HG03135 (cell line): ENCODE data around the gene MNAT1.
"Not testable (repeated sequence)": the region's sequence is repeated elsewhere in the genome, so short reads cannot be mapped to it uniquely, and the experiment has no call there.

ENCODE experiments used
- ATAC-seq: cut with Tn5 transposase; IDR thresholded peaks from one replicate; pipeline ENCODE4 v1.9.1; 2021; ENCODE audit warnings: mild to moderate bottlenecking, moderate library complexity; ENCODE audit not compliant: unreplicated experiment

Gene MNAT1

GRCh38 chr14:60800409-60800808 is 65.8 kb downstream of the MNAT1 start:
- no peak for ATAC-seq

- no peak for ATAC-seq
Observed at GRCh38 chr14:60803871-60804270, 69.3 kb downstream of the MNAT1 start.

GRCh38 chr14:60805841-60806430 is 71.4 kb downstream of the MNAT1 start:
- ATAC-seq, result no peak

GRCh38 chr14:60807247-60807646 is 72.7 kb downstream of the MNAT1 start:
- no peak for ATAC-seq

- ATAC-seq, result no peak
Observed at GRCh38 chr14:60807971-60808370, 73.4 kb downstream of the MNAT1 start.

- ATAC-seq, result no peak
Observed at GRCh38 chr14:60812987-60813386, 78.4 kb downstream of the MNAT1 start.

- ATAC-seq, result peak; percentile 93
Observed at GRCh38 chr14:60815371-60815770, 80.8 kb downstream of the MNAT1 start.

- no peak for ATAC-seq
Observed at GRCh38 chr14:60817113-60817512, 82.6 kb downstream of the MNAT1 start.

- no peak for ATAC-seq
Observed at GRCh38 chr14:60819575-60819974, 85.0 kb downstream of the MNAT1 start.

- ATAC-seq, result no peak
Observed at GRCh38 chr14:60838601-60839000, 104.0 kb downstream of the MNAT1 start.

- ATAC-seq, result no peak
Observed at GRCh38 chr14:60839057-60839456, 104.5 kb downstream of the MNAT1 start.

- no peak for ATAC-seq
Observed at GRCh38 chr14:60839657-60840056, 105.1 kb downstream of the MNAT1 start.

- ATAC-seq, result no peak
Observed at GRCh38 chr14:60840313-60840712, 105.8 kb downstream of the MNAT1 start.

GRCh38 chr14:60845523-60845922 is 111.0 kb downstream of the MNAT1 start:
- ATAC-seq, result peak; percentile 98

- no peak for ATAC-seq
Observed at GRCh38 chr14:60848066-60848465, 113.5 kb downstream of the MNAT1 start.

- ATAC-seq, result not testable (repeated sequence)
Observed at GRCh38 chr14:60851692-60852091, 117.1 kb downstream of the MNAT1 start.

GRCh38 chr14:60856111-60856510 is 121.5 kb downstream of the MNAT1 start:
- ATAC-seq, result no peak

- ATAC-seq, result no peak
Observed at GRCh38 chr14:60859525-60859924, 125.0 kb downstream of the MNAT1 start.

- ATAC-seq, result no peak
Observed at GRCh38 chr14:60861545-60862140, 127.1 kb downstream of the MNAT1 start.

GRCh38 chr14:60862283-60862682 is 127.7 kb downstream of the MNAT1 start:
- ATAC-seq, result no peak

GRCh38 chr14:60863249-60863648 is 128.7 kb downstream of the MNAT1 start:
- ATAC-seq, result no peak

GRCh38 chr14:60865378-60866127 is 131.0 kb downstream of the MNAT1 start:
- no peak for ATAC-seq
